Activated CD4-positive, alpha-beta memory T cell treated with anti-CD3 and anti-CD28 coated beads for 36 hours (primary cell): Measurements from ENCODE around the gene MAP4K3. TPM values are rescaled to one million over a fixed set of nuclear protein-coding genes. Genes with fewer than 3 reads are reported as not detected.
"Not testable (repeated sequence)": the region's sequence is repeated elsewhere in the genome, so short reads cannot be mapped to it uniquely, and the experiment has no call there.

Experiments
- CTCF ChIA-PET: fragments of 350-600 bp; sonication (Branson Sonifier 250); formaldehyde crosslinking; loops from one replicate; lab custom pipeline; 2021; ENCODE audit warnings: antibody characterized with exemption, inconsistent platforms; lab: Charles Lee
- POLR2A ChIA-PET: fragments of 350-600 bp; sonication (Branson Sonifier 250); formaldehyde crosslinking; loops from one replicate; lab custom pipeline; 2021; ENCODE audit warnings: antibody characterized with exemption; lab: Charles Lee
- DNase-seq: peaks from one replicate; pipeline ENCODE4 v3.0.0-alpha.2; 2020
- H3K27ac Mint-ChIP-seq: one replicate; pipeline ENCODE4 v1.8.0; 2021; ENCODE audit warnings: mixed read lengths
- H3K27me3 Mint-ChIP-seq: one replicate; pipeline ENCODE4 v1.8.0; 2021; ENCODE audit warnings: mixed read lengths
- H3K36me3 Mint-ChIP-seq: one replicate; pipeline ENCODE4 v1.8.0; 2021; ENCODE audit warnings: mixed read lengths
- H3K4me1 Mint-ChIP-seq: one replicate; pipeline ENCODE4 v1.8.0; 2021; ENCODE audit warnings: low read depth, mixed read lengths
- H3K4me3 Mint-ChIP-seq: one replicate; pipeline ENCODE4 v1.8.0; 2021; ENCODE audit warnings: mild to moderate bottlenecking, mixed read lengths
- H3K9me3 Mint-ChIP-seq: one replicate; pipeline ENCODE4 v1.8.0; 2021; ENCODE audit warnings: mixed read lengths
- intact Hi-C: fragments of 100-400 bp; cut with micrococcal nuclease; formaldehyde crosslinking; loops from one replicate; pipeline ENCODE4 v1.15.1; 2023
- total RNA-seq, 2 experiments: library from RNA; stranded (reverse); gene quantifications; one replicate each; pipeline ENCODE4 v1.2.3, GENCODE V29; 2021

MAP4K3 gene
- total RNA-seq, 2 experiments from 2014 or later = 9.9 to 10.1 TPM

DNA sequence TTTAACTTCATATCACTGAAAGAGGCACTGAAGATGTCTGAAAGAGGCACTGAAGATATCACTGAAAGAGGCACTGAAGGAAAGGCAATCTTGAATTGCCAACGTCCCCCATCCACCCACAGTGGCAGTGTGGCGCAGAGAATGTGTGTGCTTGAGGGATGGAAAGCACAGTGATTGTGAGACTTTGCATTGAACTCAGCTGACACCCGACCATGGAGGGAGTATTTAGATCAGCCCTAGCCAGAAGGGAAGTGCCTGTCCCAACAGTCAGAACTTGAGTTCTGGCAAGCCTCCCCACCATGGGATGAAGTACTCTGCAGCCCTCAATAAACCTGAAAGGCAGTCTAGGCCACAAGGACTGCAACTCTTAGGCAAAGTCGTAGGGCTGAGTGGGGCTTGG lies 33.8 kb downstream of the MAP4K3 start:
- Mint-ChIP-seq H3K4me1 (peaks cover 55% of the 10 kb centered on the region), H3K27ac (no peak overlapping the region), H3K36me3 (no peaks in the 10 kb centered on the region), H3K9me3 (no peaks in the 10 kb centered on the region), H3K27me3 (no peaks in the 10 kb centered on the region), H3K4me3 (no peak overlapping the region)
- ChIA-PET CTCF (interaction anchor here (1.0 kb wide), 1 partner anchor 9 kb away, joined by 3 read pairs; no protein-coding TSS in a partner anchor), POLR2A (no interaction called here)
- DNase-seq = peak; percentile 20
- intact Hi-C loops = no loop called here

- H3K27me3 Mint-ChIP-seq = no peaks in the 10 kb centered on the region
- H3K4me3 Mint-ChIP-seq = no peak overlapping the region
- peaks cover 42% of the 10 kb centered on the region for H3K4me1 Mint-ChIP-seq
- no peak for DNase-seq
- ChIA-PET CTCF (interaction anchor here (1.0 kb wide), 1 partner anchor 21 kb away, joined by 4 read pairs; no protein-coding TSS in a partner anchor), POLR2A (no interaction called here)
- intact Hi-C loops = no loop called here
- no peaks in the 10 kb centered on the region for H3K9me3 Mint-ChIP-seq
- no peaks in the 10 kb centered on the region for H3K36me3 Mint-ChIP-seq
- no peak overlapping the region for H3K27ac Mint-ChIP-seq
Observed at GRCh38 chr2:39401319-39401718, 35.8 kb downstream of the MAP4K3 start.

DNA sequence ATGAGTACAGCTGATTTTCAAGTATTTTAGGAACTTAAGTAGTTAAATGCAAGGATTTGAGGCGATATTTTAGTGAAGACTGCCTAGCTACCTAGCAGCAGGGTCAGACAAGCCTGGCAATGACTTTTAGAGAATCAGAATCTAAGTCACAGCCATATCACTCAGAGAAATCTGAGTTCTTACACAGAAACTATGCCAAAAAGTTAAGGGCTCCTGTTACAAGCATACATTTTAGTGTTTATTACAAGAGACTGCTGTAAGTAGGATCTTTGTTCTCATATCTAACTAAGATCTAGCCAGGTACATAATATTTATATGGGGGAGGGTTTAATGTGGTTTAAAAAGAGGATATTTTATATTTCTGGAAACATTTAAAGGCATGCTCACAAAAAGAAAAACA lies 37.5 kb downstream of the MAP4K3 start:
- Mint-ChIP-seq H3K27ac (no peak overlapping the region), H3K27me3 (no peaks in the 10 kb centered on the region), H3K36me3 (no peaks in the 10 kb centered on the region), H3K4me1 (peaks cover 42% of the 10 kb centered on the region), H3K4me3 (no peak overlapping the region), H3K9me3 (no peaks in the 10 kb centered on the region)
- ChIA-PET POLR2A (no interaction called here), CTCF (no interaction called here)
- DNase-seq = no peak
- intact Hi-C loops = no loop called here

- DNase-seq = no peak
- intact Hi-C loops = no loop called here
Observed at GRCh38 chr2:39395313-39395712, 41.8 kb downstream of the MAP4K3 start.

DNA sequence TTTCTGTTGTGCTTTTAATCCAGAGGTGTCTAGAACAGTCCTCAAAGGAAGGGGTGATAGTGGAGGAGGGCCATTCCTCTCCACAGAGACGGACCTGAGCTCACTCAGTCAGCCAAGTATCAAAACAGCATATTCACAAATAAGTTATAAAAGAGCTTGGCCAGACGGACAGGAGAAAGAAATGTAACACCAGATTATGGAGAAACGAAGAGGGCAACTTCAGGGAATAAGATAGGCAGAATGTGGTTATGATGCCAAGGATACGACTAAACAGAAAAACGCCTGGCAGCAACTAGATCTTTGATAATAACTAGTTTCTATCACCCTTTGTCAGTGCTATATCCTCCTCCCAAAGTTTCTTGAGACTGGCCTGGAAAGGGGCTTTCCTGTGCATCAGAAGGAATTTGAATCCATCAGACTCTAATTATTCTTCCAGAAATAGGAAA lies 42.5 kb downstream of the MAP4K3 start:
- H3K4me1 Mint-ChIP-seq = peaks cover 21% of the 10 kb centered on the region
- DNase-seq = no peak
- no peaks in the 10 kb centered on the region for H3K9me3 Mint-ChIP-seq
- POLR2A ChIA-PET = no interaction called here
- H3K36me3 Mint-ChIP-seq = peaks cover 4% of the 10 kb centered on the region
- no peaks in the 10 kb centered on the region for H3K27me3 Mint-ChIP-seq
- H3K27ac Mint-ChIP-seq = no peak overlapping the region
- H3K4me3 Mint-ChIP-seq = no peak overlapping the region
- CTCF ChIA-PET = interaction anchor here (1.4 to 1.7 kb wide), 2 partner anchors 15 to 17 kb away, joined by 5 read pairs; no protein-coding TSS in a partner anchor
- intact Hi-C loops = no loop called here

More at GRCh38 chr2:39395313-39395712, 41.8 kb downstream of the MAP4K3 start:
- peaks cover 4% of the 10 kb centered on the region for H3K36me3 Mint-ChIP-seq
- H3K4me1 Mint-ChIP-seq = peaks cover 20% of the 10 kb centered on the region
- CTCF ChIA-PET = interaction anchor here (1.7 kb wide), 1 partner anchor 16 kb away, joined by 5 read pairs; no protein-coding TSS in a partner anchor
- no peak overlapping the region for H3K27ac Mint-ChIP-seq
- H3K27me3 Mint-ChIP-seq = no peaks in the 10 kb centered on the region
- H3K4me3 Mint-ChIP-seq = no peak overlapping the region
- no peaks in the 10 kb centered on the region for H3K9me3 Mint-ChIP-seq
- POLR2A ChIA-PET = no interaction called here

DNA sequence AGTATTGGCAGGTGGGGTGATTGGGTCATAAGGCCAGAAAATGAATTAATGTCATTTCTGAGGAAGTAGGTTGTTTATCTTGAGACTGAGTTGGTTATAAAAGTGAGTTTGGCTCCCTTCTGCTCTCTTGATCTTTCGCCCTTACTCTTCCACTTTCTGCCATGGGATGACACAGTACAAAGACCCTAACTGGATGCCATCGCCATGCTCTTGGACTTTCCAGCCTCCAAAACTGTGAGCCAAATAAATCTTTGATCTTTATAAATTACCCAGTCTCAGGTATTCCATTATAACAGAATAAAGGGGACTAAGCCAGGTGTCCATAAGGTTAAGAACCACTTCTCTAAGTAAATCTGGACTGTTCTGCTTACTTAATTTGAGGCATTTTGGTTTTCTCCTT lies 44.4 kb downstream of the MAP4K3 start:
- POLR2A ChIA-PET = no interaction called here
- CTCF ChIA-PET = no interaction called here
- Mint-ChIP-seq H3K27me3 (no peaks in the 10 kb centered on the region), H3K27ac (no peak overlapping the region), H3K4me3 (no peak overlapping the region), H3K9me3 (no peaks in the 10 kb centered on the region), H3K36me3 (peaks cover 4% of the 10 kb centered on the region), H3K4me1 (peaks cover 20% of the 10 kb centered on the region)
- no peak for DNase-seq
- intact Hi-C loops = no loop called here

DNA sequence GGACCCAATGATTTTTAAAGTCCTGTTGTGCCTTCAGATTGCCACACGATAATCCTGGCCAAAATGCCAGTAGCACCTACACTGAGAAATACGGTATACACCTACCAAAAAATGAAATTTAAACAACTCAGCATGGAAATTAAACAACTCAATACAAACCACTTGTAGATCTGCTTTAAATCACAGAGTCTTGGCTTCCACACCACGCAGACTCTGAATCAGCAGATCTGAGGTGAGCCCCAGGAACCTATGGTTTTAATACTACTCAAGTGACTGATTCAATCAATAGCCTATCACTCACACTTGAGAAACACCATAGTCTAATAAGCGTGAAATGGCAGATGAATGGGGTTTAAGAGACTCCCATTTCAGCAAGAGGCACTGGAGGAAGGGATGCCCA lies 46.9 kb downstream of the MAP4K3 start:
- POLR2A ChIA-PET = no interaction called here
- Mint-ChIP-seq H3K27me3 (no peaks in the 10 kb centered on the region), H3K4me1 (peaks cover 19% of the 10 kb centered on the region), H3K9me3 (peaks cover 5% of the 10 kb centered on the region), H3K27ac (no peak overlapping the region), H3K4me3 (no peak overlapping the region), H3K36me3 (peaks cover 4% of the 10 kb centered on the region)
- no peak for DNase-seq
- CTCF ChIA-PET = no interaction called here
- intact Hi-C loops = no loop called here

GRCh38 chr2:39386064-39386463 lies 51.0 kb downstream of the MAP4K3 start:
- Mint-ChIP-seq H3K9me3 (peaks cover 5% of the 10 kb centered on the region), H3K4me1 (peaks cover 15% of the 10 kb centered on the region), H3K4me3 (no peak overlapping the region), H3K36me3 (no peaks in the 10 kb centered on the region), H3K27me3 (no peaks in the 10 kb centered on the region), H3K27ac (no peak overlapping the region)
- ChIA-PET CTCF (no interaction called here), POLR2A (no interaction called here)
- DNase-seq = no peak
- intact Hi-C loops = no loop called here

DNA sequence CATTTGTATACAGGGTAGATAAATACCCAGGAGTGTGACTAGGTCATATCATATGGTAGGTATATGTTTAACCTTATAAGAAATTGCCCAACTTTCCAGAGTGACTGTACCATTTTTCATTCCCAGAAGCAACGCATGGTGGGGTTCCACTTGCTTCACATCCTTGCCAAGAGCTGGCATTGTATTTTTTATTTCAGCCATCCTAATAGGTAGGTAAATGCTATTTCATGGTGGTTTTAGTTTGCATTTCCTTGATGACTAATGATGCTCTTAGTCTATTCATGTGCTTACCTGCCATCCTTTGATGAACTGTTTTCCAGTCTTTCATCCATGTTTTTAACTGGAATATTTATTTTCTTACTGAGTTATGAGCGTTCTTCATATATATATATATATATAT lies 51.9 kb downstream of the MAP4K3 start:
- Mint-ChIP-seq H3K27me3 (no peaks in the 10 kb centered on the region), H3K27ac (no peak overlapping the region), H3K4me1 (peaks cover 17% of the 10 kb centered on the region), H3K4me3 (no peak overlapping the region), H3K9me3 (peaks cover 5% of the 10 kb centered on the region), H3K36me3 (no peaks in the 10 kb centered on the region)
- intact Hi-C loops = no loop called here
- no peak for DNase-seq
- CTCF ChIA-PET = no interaction called here
- POLR2A ChIA-PET = no interaction called here

DNA sequence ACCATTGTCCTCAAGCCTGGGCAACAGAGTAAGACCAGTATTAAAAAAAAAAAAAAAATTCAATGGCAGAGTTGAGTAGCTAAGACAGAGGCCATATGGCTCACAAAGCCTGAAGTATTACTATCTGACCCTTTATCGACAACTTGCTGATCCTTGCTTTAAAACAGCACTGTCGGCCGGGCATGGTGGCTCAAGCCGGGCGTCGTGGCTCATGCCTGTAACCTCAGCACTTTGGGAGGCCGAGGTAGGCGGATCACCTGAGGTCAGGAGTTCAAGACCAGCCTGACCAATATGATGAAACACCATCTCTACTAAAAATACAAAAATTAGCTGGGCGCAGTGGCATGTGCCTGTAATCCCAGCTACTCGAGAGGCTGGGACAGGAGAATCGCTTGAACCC lies 53.0 kb downstream of the MAP4K3 start:
- not testable (repeated sequence) for H3K27me3 Mint-ChIP-seq

DNA sequence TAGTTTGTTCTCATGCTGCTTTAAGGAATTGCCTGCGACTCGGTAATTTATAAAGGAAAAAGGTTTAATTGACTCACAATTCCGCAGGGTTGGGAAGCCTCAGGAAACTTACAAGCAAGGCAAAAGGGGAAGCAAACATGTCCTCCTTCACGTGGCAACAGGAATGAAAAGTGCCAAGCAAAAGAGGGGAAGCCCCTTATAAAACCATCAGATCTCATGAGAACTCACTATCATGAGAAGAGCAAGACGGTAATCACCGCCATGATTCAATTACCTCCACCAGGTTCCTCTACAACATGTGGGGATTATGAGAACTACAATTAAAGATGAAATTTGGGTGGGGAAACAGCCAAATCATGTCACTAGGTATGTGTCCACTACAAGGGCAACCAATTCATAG lies 53.9 kb downstream of the MAP4K3 start:
- ChIA-PET CTCF (no interaction called here), POLR2A (no interaction called here)
- peaks cover 14% of the 10 kb centered on the region for H3K4me1 Mint-ChIP-seq
- no peak overlapping the region for H3K27ac Mint-ChIP-seq
- intact Hi-C loops = no loop called here
- no peak overlapping the region for H3K4me3 Mint-ChIP-seq
- no peak for DNase-seq
- H3K27me3 Mint-ChIP-seq = no peaks in the 10 kb centered on the region
- peaks cover 5% of the 10 kb centered on the region for H3K9me3 Mint-ChIP-seq
- H3K36me3 Mint-ChIP-seq = no peaks in the 10 kb centered on the region

More for the DNA sequence above, 53.0 kb downstream of the MAP4K3 start:
- H3K4me1 Mint-ChIP-seq = peaks cover 14% of the 10 kb centered on the region
- intact Hi-C loops, H3K27ac Mint-ChIP-seq, H3K4me3 Mint-ChIP-seq, H3K9me3 Mint-ChIP-seq, H3K36me3 Mint-ChIP-seq, CTCF ChIA-PET, DNase-seq: not testable (repeated sequence)
- POLR2A ChIA-PET = interaction anchor here (0.6 kb wide), 1 partner anchor 91 kb away, joined by 4 read pairs; no protein-coding TSS in a partner anchor

DNA sequence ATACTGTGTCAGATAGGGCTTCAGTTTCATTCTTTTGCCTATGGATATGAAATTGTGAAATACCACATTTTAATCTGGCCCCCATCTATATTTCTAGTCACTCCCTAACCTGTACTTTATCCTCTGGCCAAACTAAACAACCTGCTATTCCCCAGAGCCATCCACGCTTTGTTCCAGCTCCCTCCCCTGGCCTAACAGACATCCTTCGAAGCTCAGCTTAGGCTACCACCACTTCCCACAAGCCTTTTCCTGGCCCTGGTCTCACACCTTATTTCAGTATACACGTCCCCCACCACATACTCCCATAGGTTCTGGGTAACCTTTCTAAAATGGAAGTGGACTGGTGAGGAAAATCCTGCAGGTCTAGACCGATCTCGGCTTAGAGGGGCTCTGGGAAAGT lies 55.4 kb downstream of the MAP4K3 start:
- no peaks in the 10 kb centered on the region for H3K36me3 Mint-ChIP-seq
- no peak for DNase-seq
- intact Hi-C loops = no loop called here
- peaks cover 5% of the 10 kb centered on the region for H3K9me3 Mint-ChIP-seq
- ChIA-PET POLR2A (no interaction called here), CTCF (no interaction called here)
- no peak overlapping the region for H3K27ac Mint-ChIP-seq
- peaks cover 19% of the 10 kb centered on the region for H3K4me1 Mint-ChIP-seq
- H3K4me3 Mint-ChIP-seq = no peak overlapping the region
- H3K27me3 Mint-ChIP-seq = no peaks in the 10 kb centered on the region

DNA sequence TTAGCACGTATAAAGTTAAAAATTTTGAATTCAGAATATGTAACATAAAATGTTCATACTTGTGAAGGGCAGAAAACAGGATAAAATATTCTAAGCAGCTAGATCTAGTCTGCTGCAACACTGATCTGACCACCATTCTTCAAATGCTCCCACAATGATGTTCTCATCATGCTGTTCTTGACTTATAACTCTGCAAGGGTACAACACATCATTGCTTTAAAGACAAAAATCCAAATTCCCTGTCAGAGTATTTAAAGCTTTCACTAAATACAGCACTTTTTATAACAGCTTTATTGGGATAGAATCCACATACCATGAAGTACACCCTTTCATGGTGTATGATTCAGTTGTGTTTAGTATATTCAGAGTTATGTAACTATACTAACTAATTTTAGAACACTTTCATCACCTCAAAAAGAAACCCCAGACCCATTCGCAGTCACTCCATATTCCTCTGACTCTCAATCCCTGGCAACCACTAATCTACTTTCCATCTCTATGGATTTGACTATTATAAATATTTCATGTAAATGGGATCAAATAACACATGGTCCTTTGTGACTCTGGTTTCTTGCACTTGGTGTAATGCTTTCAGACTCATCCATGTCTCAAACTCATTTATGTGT lies 56.4 kb downstream of the MAP4K3 start:
- H3K4me3 Mint-ChIP-seq = no peak overlapping the region
- POLR2A ChIA-PET = no interaction called here
- peaks cover 6% of the 10 kb centered on the region for H3K36me3 Mint-ChIP-seq
- peaks cover 19% of the 10 kb centered on the region for H3K4me1 Mint-ChIP-seq
- CTCF ChIA-PET = interaction anchor here (0.6 to 5.6 kb wide), 14 partner anchors 11 to 397 kb away, joined by 3 to 39 read pairs (median 4); partner anchors contain the start of gene MAP4K3
- intact Hi-C loops = no loop called here
- H3K9me3 Mint-ChIP-seq = no peaks in the 10 kb centered on the region
- H3K27ac Mint-ChIP-seq = no peak overlapping the region
- H3K27me3 Mint-ChIP-seq = no peaks in the 10 kb centered on the region
- no peak for DNase-seq
